ENCODE data around the gene FRMD4A.

DNA sequence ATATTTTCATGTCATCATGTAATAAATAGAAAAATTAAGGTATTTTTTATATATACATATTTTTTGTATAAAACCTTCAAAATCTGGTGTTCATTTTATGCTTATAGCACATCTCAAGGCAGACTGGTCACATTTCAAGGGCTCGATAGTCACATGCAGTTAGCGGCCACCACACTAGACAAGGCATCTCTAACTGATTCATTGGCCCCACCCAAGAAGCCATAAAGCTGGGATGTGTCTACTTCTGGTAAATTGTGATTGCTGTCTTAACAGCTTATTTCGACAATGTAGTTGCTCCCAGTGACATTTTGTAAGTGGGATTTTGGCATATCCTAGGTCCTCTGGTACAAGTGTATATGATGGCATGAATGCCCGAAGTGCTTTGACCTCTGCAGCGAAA, 168.7 kb downstream of the FRMD4A start:
- TF ChIP-seq, protein P1, sequence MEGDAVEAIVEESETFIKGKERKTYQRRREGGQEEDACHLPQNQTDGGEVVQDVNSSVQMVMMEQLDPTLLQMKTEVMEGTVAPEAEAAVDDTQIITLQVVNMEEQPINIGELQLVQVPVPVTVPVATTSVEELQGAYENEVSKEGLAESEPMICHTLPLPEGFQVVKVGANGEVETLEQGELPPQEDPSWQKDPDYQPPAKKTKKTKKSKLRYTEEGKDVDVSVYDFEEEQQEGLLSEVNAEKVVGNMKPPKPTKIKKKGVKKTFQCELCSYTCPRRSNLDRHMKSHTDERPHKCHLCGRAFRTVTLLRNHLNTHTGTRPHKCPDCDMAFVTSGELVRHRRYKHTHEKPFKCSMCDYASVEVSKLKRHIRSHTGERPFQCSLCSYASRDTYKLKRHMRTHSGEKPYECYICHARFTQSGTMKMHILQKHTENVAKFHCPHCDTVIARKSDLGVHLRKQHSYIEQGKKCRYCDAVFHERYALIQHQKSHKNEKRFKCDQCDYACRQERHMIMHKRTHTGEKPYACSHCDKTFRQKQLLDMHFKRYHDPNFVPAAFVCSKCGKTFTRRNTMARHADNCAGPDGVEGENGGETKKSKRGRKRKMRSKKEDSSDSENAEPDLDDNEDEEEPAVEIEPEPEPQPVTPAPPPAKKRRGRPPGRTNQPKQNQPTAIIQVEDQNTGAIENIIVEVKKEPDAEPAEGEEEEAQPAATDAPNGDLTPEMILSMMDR (IDR thresholded peaks at IDR 0.05; ENCODE audit: low read length) = no peak
- TF ChIP-seq EZH2 (optimal IDR thresholded peaks at IDR 0.05; ENCODE audit: low read depth, low read length) = no peak
- no peak for TF ChIP-seq EZH2phosphoT487 (IDR thresholded peaks at IDR 0.05; ENCODE audit: low read length)

Data from MM.1S (cell line).